DMS53 (cell line): ENCODE results near the gene TSPAN4.

ENCODE experiments used
- DNase-seq: peaks from one replicate; lab custom pipeline; 2025; lab: John Stamatoyannopoulos, UW

The TSPAN4 gene

GRCh38 chr11:865462-866430, 23.1 kb downstream of the TSPAN4 start:
- DNase-seq, result no peak

- no peak for DNase-seq
Observed at GRCh38 chr11:866481-866880, 23.8 kb downstream of the TSPAN4 start.

DNA sequence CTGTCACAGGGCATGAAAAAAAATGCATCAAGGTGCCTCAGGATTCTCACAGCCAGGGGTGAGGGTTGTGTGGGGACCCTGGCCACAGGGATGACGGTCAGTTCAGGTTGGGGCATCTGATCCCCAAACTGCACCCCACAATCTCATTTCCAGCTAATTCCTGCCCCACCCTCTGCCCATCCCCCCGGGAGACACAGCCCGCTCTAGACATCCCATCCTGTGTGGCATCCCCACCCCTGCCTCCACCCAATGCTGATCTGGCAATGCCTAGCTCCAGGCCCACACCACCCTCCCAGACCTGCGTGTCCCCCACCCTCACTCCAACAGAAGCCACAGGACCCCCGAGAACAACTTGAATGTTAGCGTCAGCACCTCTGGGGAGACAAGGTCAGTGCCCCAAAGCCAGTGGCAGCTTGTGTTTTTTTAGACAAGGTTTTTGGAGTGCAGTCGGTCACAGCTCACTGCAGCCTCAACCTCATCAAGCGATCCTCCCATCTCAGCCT, 25.3 kb downstream of the TSPAN4 start:
- no peak for DNase-seq

DNA sequence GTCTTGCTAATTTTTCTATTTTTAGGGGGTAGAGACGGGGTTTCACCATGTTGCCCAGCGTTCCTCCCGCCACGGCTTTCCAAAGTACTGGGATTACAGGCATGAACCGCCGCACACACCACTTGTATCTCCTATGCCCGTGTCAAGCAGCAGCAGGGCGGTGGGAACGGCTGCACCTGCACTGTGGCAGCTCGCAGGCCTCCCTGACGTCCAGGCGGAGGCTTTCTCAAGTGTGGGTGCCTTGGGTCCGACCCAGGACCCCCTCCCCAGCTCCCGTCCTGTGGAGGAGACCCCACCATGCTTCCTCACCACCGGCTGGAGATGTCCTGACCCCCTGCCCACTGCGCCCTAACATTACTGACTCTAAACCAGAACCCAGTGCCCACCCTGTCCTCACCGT, 25.7 kb downstream of the TSPAN4 start:
- DNase-seq, result peak; percentile 57

DNA sequence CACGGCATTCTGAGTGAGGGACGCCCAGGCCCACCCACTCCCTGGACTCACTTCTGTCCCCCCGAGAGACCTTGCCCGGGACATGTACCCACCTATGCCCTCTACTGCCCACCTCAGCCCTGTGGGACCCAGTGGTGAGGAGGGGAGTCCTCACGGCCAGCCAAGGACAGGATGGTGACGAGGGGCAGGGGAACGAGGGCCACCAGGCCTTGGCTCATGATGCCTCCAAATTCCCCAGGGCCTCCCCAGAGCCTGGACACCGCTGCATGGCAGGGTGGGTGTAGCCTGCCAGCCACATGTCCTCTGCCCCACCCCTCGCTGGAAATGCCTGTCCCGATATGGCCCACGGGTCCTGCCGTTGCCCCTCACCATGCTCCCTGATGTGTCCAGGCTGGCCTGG, 26.1 kb downstream of the TSPAN4 start:
- no peak for DNase-seq

DNA sequence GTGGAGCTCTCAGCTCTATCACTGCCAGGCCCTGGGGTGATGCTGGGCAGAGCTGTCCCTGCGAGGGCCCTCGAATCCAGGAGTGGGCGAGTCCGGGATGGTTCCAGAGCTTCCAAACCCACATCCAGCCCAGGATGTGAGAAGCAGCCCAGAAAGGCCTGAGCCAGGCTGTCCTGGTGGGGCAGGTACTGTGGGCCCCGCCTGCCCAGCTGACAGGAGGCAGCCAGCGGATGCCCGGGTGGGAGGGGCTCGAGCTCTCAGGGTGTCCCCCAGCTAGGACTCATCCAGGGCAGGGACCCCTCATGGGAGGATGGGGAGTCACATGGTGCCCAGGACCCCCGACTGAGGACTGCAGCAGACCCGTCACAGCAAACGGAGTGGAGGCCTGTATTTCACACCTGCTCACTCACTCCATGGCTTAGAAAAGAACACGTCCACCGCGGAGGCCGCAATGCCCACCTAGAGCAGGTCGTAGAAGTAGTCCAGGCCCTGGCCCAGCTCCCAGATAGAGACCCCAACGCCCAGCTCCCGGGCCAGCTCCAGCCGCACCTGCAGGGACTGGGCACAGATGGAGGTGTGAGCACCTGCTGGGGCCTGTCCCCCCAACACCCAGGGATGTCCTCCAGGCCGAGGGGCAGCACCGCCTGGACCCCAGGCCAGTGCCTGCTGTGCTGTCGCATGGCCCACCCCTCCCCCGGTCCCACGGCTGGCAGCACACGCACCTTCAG, 26.9 kb downstream of the TSPAN4 start:
- DNase-seq, result no peak

- DNase-seq, result peak; percentile 56
Observed at GRCh38 chr11:870127-870413, 27.4 kb downstream of the TSPAN4 start.

DNA sequence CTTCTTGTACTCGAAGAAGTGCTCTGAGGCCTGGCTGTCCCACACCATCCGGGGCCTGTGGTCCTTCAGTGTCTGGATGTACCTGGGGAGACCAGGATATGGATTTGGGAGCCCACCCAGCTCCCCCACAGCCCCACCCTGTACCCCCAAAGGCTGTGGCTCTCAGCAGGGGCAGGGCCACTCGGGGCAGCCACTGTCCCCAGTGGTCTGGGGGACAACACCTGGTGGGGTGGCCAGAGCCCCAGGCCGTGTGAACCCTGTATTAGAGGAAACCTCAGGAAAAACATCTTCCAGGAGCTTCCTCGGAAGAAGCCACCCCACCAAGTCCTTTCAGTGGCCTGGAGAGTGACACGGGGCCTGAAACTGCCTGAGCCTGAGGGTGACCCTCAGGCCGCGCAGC, 27.8 kb downstream of the TSPAN4 start:
- DNase-seq, result no peak

DNA sequence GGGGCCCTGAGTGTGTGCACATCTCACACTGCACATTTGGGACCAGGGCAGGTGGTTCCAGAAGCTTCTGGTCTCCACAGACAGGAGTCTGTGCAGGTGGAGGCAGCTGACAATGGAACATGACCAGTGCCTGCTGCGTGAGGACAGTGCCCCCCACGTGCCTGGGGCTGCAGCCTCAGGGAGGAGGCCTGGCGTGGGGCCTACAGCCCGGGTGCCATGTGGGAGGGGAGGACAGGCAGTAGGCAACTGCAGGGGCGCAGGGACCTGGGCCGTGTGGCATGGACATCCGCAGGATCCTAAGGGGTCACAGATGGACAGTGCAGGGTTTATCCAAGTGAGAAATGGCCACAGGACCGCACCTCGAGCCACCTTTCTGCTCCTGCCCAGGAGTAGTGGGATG, 28.8 kb downstream of the TSPAN4 start:
- no peak for DNase-seq

DNA sequence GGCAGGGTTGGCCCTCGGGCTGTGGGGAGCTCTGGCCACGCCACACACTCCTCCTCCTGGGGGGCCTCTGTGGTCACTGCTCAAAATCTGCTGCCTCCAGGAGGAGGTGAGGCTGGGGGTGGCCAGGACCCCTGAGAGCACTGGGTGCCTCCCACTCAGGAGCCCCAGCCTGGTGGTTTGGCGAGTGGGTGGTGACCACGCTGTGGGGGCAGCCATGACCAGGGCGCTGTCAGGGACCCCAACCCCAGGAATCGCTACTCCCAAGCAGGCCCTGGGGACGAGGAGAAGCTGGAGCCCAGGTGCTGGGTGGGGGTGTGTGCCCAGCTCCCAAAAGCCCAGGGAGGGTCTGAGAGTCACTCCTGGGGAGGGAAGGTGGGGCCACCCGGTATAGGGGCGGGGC, 30.1 kb downstream of the TSPAN4 start:
- no peak for DNase-seq

DNA sequence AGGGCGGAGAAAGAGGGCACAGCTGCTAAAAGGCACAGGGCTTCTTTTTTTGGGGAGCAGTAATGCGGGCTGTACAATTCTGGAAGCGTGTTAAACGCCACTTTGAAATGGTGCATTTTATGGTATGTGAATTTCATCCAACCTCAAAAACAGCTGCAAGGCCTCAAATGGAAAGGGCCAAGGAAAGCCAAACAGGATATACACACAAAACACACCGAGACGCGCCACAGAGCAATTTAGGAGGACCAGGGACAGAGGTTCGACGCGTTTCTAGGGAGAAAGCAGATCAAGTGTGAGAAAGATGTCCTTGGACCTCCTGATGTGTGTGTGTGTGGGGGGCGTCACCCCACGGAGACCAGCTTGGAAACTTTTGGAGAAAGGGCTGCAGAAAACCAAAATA, 31.1 kb downstream of the TSPAN4 start:
- no peak for DNase-seq

DNA sequence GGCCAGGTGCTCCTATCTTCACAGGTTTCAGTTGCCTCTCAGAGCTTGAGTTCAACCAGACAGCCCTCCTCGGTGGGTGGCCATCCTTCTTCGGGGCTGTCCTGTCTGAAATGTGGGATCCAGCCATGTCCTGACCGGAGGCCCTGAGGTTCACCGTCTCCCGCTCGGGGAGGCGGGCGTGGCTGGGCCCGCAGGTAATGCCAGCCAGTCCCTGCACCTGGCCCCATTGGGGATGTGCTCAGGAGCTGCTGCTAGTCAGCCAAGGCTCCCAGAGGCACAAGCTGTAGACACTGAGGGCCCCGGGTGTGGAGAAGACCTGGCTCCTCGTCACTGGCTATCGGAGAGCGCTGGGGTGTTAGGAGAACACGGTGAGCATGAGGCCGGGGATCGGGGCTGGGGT, 32.6 kb downstream of the TSPAN4 start:
- no peak for DNase-seq

DNA sequence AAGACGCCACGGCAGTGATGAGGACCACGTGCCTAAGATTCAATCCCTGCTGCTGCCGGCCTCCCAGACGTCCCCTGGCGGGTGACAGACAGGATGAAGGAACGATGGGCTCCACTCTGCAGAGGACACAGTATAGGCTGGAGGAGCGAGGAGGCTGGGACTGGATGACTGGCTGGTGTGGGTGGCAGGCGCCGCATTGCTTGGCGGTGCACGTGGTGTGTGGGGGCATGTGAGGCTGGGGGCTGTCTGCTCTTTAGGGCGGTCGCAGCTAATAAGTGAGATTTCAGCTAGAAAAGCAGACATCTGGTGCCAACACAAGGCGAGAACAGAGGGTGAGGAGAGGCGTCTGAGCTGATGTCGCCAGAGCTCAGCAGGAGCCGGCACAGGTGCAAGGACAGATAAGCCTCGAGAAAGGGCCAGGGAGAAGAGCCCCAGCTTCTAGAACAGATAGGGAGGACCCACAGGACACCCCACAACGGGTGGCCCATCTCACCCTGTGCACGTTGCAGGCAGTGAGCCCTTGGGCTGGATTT, 33.2 kb downstream of the TSPAN4 start:
- no peak for DNase-seq

DNA sequence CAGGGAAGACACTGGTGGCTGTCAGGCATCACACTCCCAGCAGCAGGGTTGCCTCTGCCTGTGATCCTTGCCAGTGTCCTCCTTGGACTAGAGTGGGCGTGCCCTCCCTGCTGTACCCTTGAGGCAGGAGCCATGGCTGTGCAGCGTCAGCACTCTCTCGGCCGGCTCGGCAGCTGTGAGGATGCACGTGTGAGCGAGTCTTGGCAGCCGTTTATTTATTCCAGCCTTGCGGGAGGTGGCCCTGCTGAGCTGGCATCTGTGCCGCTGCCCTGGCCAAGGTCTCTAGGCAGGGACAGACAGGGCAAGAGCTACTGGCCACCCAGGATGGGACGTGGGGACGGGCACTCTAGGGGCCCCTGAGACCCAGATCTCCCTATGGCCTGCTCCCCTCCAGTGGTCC, 33.9 kb downstream of the TSPAN4 start:
- DNase-seq, result no peak

DNA sequence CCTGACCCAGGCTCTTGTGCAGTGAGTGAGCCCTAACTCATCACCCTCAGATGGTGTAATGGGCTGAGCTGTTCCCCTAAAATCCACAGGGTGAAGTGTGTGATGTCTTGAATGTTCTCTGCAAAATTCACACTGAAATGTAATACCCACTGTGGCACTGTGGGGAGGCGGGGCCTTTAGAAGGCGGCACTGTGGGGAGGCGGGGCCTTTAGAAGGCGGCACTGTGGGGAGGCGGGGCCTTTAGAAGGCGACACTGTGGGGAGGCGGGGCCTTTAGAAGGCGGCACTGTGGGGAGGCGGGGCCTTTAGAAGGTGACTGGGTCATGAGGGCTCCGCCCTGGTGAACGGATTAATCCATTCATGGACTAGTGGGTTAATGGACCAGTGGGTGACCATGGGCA, 34.9 kb downstream of the TSPAN4 start:
- peak; percentile 70 for DNase-seq

DNA sequence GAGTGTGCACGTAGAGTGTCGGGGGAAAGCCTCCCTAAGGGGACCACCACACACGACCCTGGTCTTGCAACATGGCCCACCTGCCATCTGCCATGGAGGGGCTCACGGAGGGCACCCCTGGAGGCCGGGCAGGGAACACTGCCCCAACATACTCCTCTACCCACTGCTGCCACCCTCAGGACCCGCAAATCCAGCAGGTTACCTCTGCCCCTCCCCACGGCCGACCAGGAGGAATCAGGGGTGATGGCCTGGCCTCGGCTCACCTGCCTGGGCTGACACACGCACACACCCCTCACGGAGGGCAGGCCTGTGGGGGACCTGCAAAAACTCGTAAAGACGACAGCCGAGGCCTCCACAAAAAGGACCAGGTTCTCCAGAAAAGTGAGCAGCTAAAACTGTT, 37.8 kb downstream of the TSPAN4 start:
- no peak for DNase-seq

DNA sequence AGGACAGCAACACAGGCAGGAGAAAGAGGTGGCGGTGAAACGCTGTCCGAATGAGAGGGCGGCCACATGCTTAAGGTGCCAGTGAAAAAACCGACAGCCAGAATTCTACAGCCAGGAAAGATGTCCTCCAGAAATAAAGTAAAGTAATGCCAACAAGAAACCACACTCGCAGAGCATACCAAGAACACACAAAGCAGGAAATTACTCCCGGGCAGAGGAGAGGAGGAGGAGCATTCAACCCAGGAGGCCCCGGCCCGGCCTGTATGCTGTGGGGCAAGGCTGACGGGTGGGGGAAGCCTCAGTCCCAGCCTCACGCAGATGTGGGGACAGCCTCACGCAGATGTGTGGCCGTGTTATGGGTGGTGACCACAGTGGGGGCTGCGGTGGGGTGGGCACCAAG, 39.9 kb downstream of the TSPAN4 start:
- DNase-seq, result no peak

GRCh38 chr11:883527-883926, 40.9 kb downstream of the TSPAN4 start:
- DNase-seq, result no peak

DNA sequence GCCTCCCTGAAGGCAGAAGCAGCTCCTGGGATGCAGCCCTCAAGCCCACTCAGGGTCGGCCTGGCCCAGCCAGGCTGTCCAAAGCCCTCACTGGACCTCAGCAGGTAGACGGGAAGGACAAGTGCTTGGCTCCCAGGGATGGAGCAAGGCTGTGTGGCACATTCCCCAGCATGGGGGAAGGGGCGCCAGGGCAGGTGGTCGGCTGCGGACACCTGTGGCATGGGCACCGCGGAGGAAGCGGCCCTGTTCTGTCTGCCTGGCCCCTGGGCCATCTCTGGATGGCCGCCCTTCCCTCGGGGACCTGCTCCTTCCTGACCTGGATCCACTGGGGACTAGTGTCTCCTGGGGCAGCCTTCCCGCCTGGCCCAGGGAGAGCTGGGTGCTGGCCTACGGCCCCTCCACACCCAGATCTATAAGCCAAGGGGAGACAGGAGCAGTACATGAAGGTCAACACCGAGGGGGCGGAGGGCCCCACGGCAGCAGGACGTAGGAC, 42.0 kb downstream of the TSPAN4 start:
- no peak for DNase-seq

DNA sequence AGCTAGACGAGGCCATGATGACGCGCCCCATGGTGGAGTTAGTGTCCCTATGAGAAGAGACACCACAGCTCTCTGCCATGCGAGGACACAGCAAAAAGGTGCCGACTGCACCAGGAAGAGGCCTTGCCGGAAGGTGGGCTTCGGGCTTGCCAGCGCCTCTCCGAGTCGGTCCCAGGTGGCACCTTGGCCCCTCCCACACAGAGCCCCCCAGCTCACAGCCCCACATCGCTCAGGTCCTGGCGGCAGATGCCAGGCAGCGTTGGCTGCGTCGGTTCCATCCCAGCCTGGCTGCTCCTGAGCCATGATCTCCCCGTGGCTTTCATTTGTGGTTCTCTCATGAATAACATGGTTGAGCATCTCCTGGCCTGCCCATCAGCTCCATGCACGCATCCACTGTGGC, 43.9 kb downstream of the TSPAN4 start:
- DNase-seq, result no peak

GRCh38 chr11:887589-887988, 44.9 kb downstream of the TSPAN4 start:
- DNase-seq, result no peak

DNA sequence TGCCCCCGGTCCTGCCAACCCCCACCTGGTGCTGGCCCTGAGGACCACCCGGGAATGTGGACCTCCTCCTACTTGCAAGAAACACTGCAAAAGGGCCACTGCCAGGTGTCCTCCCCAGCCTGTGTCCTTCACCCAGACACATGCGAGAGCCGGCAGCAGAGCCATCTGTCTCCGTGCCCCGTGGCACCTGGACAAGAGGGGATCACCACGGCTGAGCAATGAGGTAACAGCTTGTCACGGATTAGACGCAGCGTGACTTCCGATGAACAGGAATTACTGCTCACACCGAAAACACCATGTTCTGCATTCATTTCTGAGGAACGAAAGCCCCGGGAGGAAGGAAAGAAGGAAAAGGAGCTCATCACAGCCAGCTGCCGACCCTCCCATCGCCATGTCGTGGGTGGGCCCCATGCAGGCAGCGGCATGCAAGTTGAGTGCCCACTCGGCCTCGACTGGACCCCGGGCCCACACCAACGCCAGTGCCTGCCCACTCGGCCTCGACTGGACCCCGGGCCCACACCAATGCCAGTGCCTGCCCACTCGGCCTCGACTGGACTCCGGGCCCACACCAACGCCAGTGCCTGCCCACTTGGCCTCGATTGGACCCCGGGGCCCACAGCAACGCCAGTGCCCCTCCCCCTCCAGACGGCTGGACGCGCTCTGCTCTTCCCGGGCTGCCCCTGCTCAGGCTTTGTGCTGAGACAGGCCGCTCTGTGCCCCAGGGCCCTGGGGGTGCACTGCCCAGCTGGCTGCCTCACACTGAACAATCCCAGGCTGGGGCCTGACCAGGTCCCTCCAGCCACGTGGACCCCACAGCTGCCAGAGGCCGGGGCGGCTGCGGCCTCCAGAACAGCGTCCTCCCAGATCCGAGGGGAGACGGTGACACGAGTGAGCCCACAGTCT, 45.9 kb downstream of the TSPAN4 start:
- no peak for DNase-seq
